Testis (tissue), 3 donors: Measurements from ENCODE around the gene PSD4. TPM values are rescaled to one million over a fixed set of nuclear protein-coding genes. Genes with fewer than 3 reads are reported as not detected.

Experiments used
- DNase-seq: peaks from one replicate; pipeline ENCODE4 v3.0.0-alpha.2; 2019
- H3K27ac ChIP-seq, 2 donors: fragments of 200-600 bp; sonication (generic); one replicate each; pipeline ENCODE4 v1.5.1; 2019
- H3K27me3 ChIP-seq: fragments of 200-600 bp; sonication (generic); one replicate; pipeline ENCODE4 v1.5.1; 2019
- H3K36me3 ChIP-seq: fragments of 200-600 bp; sonication (generic); one replicate; pipeline ENCODE4 v1.5.1; 2017; ENCODE audit warnings: low read depth; ENCODE audit errors: missing control alignments
- H3K4me1 ChIP-seq: fragments of 200-600 bp; sonication (generic); one replicate; pipeline ENCODE4 v1.5.1; 2019
- H3K4me3 ChIP-seq, 2 donors: fragments of 200-600 bp; sonication (generic); one replicate each; pipeline ENCODE4 v1.5.1; 2017 to 2019
- H3K9me3 ChIP-seq: fragments of 200-600 bp; sonication (generic); one replicate; pipeline ENCODE4 v1.5.1; 2017
- POLR2A ChIP-seq: fragments of 450-650 bp; IDR thresholded peaks from one replicate; pipeline ENCODE4 v1.6.1; 2017; ENCODE audit warnings: antibody characterized with exemption, mild to moderate bottlenecking, moderate library complexity
- WGBS, 2 donors: methylation state at CpG; one replicate each; pipeline ENCODE4 v1.1.5; 2018; 5-methylcytosine and 5-hydroxymethylcytosine counted together
- intact Hi-C: fragments of 100-400 bp; cut with DNase I; formaldehyde crosslinking; loops from one replicate; pipeline ENCODE4 v1.15.1; 2023; ENCODE audit warnings: low total_unique reads
- polyA plus RNA-seq: library from polyadenylated mRNA; stranded (reverse); fragments of 350-450 nt; fragmentation: Illumina TruSeq; extraction: RNeasy Lipid Tissue Mini Kit (QIAGEN cat#74804); gene quantifications from one replicate; pipeline ENCODE4 v1.2.3, GENCODE V29; 2014; ENCODE audit warnings: low read depth, low replicate concordance; ENCODE audit not compliant: insufficient read depth
- total RNA-seq, 2 donors: library from RNA; depleted of rRNA; stranded (reverse); fragments of >200 nt; gene quantifications; one replicate each; pipeline ENCODE4 v1.2.3, GENCODE V29; 2016
- TF ChIP-seq, protein P1 (sequence below), 3 experiments: fragments of 450-650 bp in 2 of 3; fragments of 200-600 bp in 1 of 3; sonication (generic) in 1 of 3; IDR thresholded peaks; one replicate each; pipeline ENCODE4 v1.5.1; 2016 to 2019; ENCODE audit warnings: antibody characterized with exemption in 3 of 3, mild to moderate bottlenecking in 2 of 3, moderate library complexity in 1 of 3

The PSD4 gene
- total and polyA plus RNA-seq, 3 donors from 2014 or later, result 18.7 to 35.9 (median 22.8) TPM

DNA sequence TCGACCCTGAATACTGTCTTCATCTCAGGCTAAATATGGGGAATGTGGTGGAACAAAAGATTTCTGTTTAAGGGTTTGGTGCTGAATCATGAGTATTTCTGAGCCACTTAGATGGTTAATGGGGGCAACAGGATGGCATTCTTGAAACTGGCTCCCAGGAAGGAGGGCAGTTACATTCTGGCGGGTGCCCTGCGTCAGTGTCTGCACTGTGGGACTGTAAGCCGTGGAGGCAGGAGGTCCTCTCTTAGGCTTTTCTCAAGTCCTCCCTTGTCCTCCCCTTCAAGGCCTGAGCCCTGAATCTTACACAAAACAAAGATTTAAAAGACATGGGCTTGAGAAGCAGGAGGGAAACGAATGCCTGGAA is 45.7 kb downstream of the PSD4 start:
- no peak for DNase-seq
- Histone ChIP-seq H3K4me1 (peaks cover 20% of the 10 kb centered on the region), H3K27ac (no peak overlapping the region), H3K27me3 (no peaks in the 10 kb centered on the region), H3K9me3 (no peaks in the 10 kb centered on the region), H3K4me3 (no peak overlapping the region), H3K36me3 (no peaks in the 10 kb centered on the region)
- WGBS, 2 donors, result 80 to 81% methylated on average over 5 of the region's 5 CpGs
- intact Hi-C loops, result no loop called here
- TF ChIP-seq POLR2A, result no peak
- TF ChIP-seq, protein P1, sequence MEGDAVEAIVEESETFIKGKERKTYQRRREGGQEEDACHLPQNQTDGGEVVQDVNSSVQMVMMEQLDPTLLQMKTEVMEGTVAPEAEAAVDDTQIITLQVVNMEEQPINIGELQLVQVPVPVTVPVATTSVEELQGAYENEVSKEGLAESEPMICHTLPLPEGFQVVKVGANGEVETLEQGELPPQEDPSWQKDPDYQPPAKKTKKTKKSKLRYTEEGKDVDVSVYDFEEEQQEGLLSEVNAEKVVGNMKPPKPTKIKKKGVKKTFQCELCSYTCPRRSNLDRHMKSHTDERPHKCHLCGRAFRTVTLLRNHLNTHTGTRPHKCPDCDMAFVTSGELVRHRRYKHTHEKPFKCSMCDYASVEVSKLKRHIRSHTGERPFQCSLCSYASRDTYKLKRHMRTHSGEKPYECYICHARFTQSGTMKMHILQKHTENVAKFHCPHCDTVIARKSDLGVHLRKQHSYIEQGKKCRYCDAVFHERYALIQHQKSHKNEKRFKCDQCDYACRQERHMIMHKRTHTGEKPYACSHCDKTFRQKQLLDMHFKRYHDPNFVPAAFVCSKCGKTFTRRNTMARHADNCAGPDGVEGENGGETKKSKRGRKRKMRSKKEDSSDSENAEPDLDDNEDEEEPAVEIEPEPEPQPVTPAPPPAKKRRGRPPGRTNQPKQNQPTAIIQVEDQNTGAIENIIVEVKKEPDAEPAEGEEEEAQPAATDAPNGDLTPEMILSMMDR (IDR thresholded peaks at IDR 0.05), result no peak

DNA sequence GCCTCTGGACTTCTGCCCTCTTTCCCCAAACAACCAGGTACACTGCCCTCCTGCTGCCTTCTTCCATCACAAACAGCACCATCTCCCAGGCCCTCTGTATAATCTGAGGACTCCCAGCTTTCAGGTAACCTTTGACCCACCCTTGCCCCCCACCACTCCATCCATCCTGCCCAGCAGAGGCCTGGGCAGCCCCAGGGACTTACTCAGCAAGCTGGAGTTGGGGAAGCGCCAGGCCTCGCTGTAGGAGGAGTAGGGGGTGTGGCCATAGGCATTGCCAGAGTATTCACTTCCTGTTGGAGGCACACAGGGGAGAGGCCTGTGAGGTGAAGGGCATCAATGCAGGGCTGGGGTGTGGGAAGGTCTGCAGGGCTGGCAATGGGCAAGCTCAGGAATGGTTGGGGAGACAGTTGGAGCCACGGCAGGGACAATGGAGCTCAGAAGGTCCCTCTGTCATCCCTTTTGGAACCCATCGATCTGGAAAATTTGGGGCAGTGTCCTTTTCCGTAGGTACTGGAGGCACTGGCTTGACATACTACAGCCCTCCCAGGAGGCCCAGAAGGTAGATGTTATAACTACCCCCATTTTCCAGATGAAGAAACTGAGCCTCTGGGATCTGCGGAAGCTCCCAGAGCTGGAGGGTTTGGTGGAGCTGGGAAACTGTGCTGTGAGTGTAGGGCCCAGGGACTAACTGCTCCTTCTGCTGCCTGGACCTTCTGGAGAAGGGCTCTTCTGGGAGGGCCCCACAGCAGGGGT is 46.3 kb downstream of the PSD4 start:
- DNase-seq, result peak; percentile 64
- H3K9me3 ChIP-seq, result no peaks in the 10 kb centered on the region
- no peaks in the 10 kb centered on the region for H3K36me3 ChIP-seq
- peaks cover 20% of the 10 kb centered on the region for H3K4me1 ChIP-seq
- no peak overlapping the region for H3K4me3 ChIP-seq
- 72 to 81% methylated on average over 5 to 6 of the region's 6 CpGs for whole genome bisulfite sequencing, 2 donors
- intact Hi-C loops, result no loop called here
- no peak overlapping the region for H3K27ac ChIP-seq
- no peaks in the 10 kb centered on the region for H3K27me3 ChIP-seq
- TF ChIP-seq POLR2A, result no peak
- TF ChIP-seq, protein P1 (IDR thresholded peaks at IDR 0.05), result no peak

DNA sequence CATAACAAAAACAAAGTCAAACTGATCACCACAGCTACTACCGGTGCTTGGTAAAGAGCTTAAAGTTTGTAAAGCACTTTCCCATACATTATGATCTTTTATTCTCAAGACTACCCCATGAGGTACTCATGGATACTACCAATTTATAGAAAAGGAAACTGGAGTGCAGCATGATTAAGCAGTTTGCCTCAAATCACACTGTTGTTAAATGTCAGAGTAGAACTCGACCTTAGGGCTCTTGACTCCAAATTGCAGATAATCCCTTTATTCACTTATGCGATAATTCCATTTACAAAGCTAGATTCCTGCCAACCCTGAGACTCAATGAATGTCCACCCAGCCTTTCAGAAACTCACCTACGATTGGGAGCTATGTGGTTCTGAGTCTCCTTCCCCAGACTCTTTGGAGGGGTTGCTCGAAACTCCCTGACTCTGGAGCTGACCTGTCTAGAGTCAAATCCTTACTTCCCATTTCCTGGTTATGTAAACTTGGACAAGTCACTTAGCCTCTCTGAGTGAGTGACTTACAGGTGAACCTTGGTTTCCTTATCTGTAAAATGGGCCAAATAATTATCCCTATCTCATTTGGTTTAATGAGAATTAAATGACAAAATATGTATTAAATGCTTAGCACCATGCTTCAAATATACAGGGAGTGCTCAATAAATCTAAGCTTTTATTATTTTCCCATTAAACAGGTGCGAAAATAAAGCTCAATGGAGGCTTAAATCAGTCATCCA is 47.4 kb downstream of the PSD4 start:
- no peak for TF ChIP-seq POLR2A
- TF ChIP-seq, protein P1 (IDR thresholded peaks at IDR 0.05), result no peak
- H3K4me3 ChIP-seq, result no peak overlapping the region
- no peaks in the 10 kb centered on the region for H3K27me3 ChIP-seq
- H3K9me3 ChIP-seq, result no peaks in the 10 kb centered on the region
- H3K27ac ChIP-seq, result no peak overlapping the region
- H3K36me3 ChIP-seq, result no peaks in the 10 kb centered on the region
- H3K4me1 ChIP-seq, result peaks cover 20% of the 10 kb centered on the region
- 84 to 91% methylated on average over 6 of the region's 6 CpGs for WGBS, 2 donors
- intact Hi-C loops, result no loop called here
- no peak for DNase-seq

DNA sequence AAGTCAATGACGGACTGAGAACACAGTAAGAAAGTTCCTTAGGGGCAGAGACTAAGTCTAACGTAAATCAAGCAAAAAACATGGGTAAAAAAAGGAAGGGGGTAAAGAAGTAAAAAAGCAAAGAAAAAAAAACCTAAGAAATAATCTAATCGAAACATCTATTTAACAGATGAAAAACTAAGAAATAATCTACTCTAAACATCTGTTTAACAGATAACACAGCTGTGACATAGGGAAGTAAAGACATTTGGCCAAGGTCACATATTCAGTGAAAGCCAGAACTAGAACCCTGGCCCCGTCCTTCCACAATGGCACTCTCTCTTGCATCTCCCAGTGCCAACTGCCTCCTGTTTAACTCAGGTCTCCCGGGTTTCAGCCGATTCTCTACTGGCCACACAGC is 48.1 kb downstream of the PSD4 start:
- no peak for TF ChIP-seq POLR2A
- TF ChIP-seq, protein P1 (IDR thresholded peaks at IDR 0.05), result no peak
- intact Hi-C loops, result no loop called here
- H3K4me3 ChIP-seq, result no peak overlapping the region
- H3K4me1 ChIP-seq, result peaks cover 20% of the 10 kb centered on the region
- DNase-seq, result no peak
- H3K27ac ChIP-seq, result no peak overlapping the region
- no peaks in the 10 kb centered on the region for H3K27me3 ChIP-seq
- WGBS, 2 donors, result 81 to 88% methylated on average over 6 of the region's 6 CpGs
- H3K36me3 ChIP-seq, result no peaks in the 10 kb centered on the region
- no peaks in the 10 kb centered on the region for H3K9me3 ChIP-seq
